ENCODE results near the gene PEX5L. TPM values are rescaled to one million over a fixed set of nuclear protein-coding genes. Genes with fewer than 3 reads are reported as not detected.
"Not testable (repeated sequence)": the region's sequence is repeated elsewhere in the genome, so short reads cannot be mapped to it uniquely, and the experiment has no call there.

PEX5L gene
- total RNA-seq, 1 donor from 2014 or later = under 0.01 TPM

DNA sequence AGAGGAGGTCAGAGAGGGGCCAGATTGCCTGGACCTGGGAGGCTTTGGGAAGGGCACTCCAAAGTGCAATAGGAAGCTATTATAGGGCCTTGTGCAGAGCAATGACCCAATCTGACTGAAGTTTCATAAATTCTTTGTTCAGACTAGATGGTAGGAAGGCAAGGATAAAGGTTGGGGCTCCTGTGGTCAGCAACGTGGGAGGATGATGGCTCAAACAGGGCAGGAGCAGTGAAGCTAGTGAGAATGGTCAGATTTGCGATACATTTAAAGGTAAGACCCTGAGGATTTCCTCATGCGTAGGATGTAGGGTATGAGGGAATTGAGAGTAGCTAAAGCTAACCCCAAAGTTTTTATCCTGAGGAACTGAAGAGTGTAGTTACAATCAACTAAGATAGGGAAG is 244.9 kb downstream of the PEX5L start:
- DNase-seq (ENCODE audit: low read depth) = no peak
- no peak overlapping the region for H3K4me3 ChIP-seq (ENCODE audit: low read depth, low read length)
- TF ChIP-seq, protein P1, sequence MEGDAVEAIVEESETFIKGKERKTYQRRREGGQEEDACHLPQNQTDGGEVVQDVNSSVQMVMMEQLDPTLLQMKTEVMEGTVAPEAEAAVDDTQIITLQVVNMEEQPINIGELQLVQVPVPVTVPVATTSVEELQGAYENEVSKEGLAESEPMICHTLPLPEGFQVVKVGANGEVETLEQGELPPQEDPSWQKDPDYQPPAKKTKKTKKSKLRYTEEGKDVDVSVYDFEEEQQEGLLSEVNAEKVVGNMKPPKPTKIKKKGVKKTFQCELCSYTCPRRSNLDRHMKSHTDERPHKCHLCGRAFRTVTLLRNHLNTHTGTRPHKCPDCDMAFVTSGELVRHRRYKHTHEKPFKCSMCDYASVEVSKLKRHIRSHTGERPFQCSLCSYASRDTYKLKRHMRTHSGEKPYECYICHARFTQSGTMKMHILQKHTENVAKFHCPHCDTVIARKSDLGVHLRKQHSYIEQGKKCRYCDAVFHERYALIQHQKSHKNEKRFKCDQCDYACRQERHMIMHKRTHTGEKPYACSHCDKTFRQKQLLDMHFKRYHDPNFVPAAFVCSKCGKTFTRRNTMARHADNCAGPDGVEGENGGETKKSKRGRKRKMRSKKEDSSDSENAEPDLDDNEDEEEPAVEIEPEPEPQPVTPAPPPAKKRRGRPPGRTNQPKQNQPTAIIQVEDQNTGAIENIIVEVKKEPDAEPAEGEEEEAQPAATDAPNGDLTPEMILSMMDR (IDR thresholded peaks at IDR 0.05; ENCODE audit: insufficient read depth, low read length, severe bottlenecking) = no peak
- no peak for FAIRE-seq
- H3K27me3 ChIP-seq (ENCODE audit: control insufficient read depth, insufficient read depth, low read length) = no peaks in the 10 kb centered on the region
- no peaks in the 10 kb centered on the region for H3K36me3 ChIP-seq (ENCODE audit: control insufficient read depth, insufficient read depth, low read length)

DNA sequence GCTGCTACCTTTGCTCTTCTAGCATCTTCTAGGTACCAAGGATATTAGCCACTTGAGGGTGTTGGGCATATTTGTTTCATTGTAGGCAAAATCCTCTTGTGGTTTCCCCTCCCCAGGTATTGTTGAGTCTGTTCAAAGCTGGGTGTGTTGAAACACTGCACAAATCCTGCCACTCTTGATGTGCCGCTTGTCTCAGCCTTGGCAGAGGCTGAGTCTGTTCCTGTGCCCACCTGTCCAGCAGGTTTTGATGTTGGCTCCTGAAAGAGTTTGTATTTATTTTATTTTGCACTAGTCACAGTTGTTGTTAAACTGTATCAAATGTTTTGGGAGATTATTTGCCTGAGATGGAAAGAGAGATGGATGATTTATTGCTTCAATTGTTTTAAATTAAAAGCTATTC is 247.7 kb downstream of the PEX5L start:
- FAIRE-seq (no peak), DNase-seq (ENCODE audit: low read depth) (peak; percentile 24)
- no peaks in the 10 kb centered on the region for H3K27me3 ChIP-seq (ENCODE audit: control insufficient read depth, insufficient read depth, low read length)
- TF ChIP-seq, protein P1 (IDR thresholded peaks at IDR 0.05; ENCODE audit: insufficient read depth, low read length, severe bottlenecking) = no peak
- no peaks in the 10 kb centered on the region for H3K36me3 ChIP-seq (ENCODE audit: control insufficient read depth, insufficient read depth, low read length)
- no peak overlapping the region for H3K4me3 ChIP-seq (ENCODE audit: low read depth, low read length)

DNA sequence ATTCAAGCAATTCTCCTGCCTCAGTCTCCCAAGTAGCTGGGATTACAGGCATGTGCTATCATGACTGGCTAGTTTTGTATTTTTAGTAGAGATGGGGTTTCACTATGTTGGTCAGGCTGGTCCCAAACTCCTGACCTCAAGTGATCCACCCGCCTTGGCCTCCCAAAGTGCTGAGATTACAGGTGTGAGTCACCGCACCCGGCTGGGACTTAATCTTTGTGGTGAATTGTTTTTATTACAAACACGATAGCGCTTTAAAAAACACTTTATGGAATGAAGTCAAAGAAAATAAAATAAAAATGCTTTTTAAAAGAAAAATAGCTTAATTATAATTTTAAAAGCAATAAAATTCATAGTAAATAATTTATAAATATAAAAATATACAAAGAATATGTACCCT is 253.9 kb downstream of the PEX5L start:
- not testable (repeated sequence) for H3K36me3 ChIP-seq (ENCODE audit: control insufficient read depth, insufficient read depth, low read length); H3K27me3 ChIP-seq (ENCODE audit: control insufficient read depth, insufficient read depth, low read length); DNase-seq (ENCODE audit: low read depth); FAIRE-seq; H3K4me3 ChIP-seq (ENCODE audit: low read depth, low read length)

DNA sequence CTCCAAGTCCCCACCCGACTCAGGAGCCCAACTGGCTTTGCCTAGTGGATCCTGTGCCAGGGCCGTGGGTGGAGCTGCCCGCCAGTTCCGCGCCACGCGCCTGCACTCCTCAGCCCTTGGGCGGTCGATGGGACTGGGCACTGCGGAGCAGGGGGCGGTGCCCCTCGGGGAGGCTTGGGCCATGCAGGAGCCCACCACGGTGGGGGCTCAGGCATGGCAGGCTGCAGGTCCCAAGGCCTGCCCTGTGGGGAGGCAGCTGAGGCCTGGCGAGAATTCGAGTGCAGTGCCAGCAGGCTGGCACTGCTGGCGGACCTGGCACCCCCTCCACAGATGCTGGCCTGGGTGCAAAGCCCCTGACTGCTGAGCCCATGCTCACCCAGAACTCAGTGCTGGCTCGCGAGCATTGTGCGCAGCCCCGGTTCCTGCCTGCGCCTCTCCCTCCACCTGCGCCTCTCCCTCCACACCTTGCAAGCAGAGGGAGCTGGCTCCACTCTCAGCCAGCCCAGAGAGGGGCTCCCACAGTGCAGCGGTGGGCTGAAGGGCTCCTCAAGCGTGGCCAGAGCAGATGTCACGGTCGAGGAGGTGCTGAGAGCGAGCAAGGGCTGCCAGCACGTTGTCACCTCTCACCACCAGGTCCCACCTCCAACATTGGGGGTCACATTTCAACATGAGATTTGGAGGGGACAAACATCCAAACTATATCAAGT is 261.2 kb downstream of the PEX5L start:
- FAIRE-seq (no peak), DNase-seq (ENCODE audit: low read depth) (no peak)
- Histone ChIP-seq H3K36me3 (ENCODE audit: control insufficient read depth, insufficient read depth, low read length) (no peaks in the 10 kb centered on the region), H3K4me3 (ENCODE audit: low read depth, low read length) (no peak overlapping the region), H3K27me3 (ENCODE audit: control insufficient read depth, insufficient read depth, low read length) (no peaks in the 10 kb centered on the region)
- TF ChIP-seq, protein P1 (IDR thresholded peaks at IDR 0.05; ENCODE audit: insufficient read depth, low read length, severe bottlenecking) = no peak

DNA sequence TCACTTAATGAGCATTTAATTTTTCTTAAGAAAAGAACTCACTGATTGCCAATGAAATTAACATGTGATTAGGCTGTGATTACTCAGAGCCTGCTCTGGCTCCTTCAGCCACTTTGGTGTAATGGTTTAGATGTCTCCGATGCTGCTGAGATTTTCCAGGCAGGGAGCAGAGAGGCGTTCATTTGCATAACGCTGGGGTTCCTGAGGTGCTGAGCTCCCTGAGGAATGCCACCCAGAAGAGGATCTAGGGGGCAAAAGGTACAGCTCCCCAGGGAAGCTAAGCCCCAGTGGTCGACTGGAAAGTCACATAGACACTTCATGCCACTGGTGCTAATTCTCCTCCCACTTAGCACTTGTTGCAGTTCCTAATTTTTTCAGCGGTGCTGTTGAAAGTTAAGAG is 264.4 kb downstream of the PEX5L start:
- no peaks in the 10 kb centered on the region for H3K27me3 ChIP-seq (ENCODE audit: control insufficient read depth, insufficient read depth, low read length)

DNA sequence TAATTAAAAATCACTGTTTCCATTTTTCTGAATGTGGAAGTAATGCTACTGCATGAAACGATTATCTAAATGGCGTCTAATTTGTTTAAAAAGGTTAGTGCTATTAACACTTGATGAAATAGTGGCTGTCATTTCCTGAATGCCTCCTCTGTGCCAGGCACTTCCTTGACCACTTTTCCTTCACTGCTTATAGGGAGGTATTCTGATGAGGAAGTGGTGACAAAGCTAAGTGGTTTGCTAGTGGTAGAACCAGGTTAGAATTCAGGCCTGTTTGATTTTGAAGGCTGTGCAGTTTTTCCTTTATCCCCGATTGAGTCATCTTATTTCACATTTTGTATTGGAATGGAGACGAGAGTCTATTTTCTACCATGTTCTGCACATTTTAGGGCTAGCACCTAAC is 264.9 kb downstream of the PEX5L start:
- FAIRE-seq (no peak), DNase-seq (ENCODE audit: low read depth) (peak; percentile 20)
- H3K27me3 ChIP-seq (ENCODE audit: control insufficient read depth, insufficient read depth, low read length) = no peaks in the 10 kb centered on the region
- H3K36me3 ChIP-seq (ENCODE audit: control insufficient read depth, insufficient read depth, low read length) = no peaks in the 10 kb centered on the region
- TF ChIP-seq, protein P1 (IDR thresholded peaks at IDR 0.05; ENCODE audit: insufficient read depth, low read length, severe bottlenecking) = no peak
- no peak overlapping the region for H3K4me3 ChIP-seq (ENCODE audit: low read depth, low read length)

More for the DNA sequence above, 264.4 kb downstream of the PEX5L start:
- Histone ChIP-seq H3K4me3 (ENCODE audit: low read depth, low read length) (no peak overlapping the region), H3K36me3 (ENCODE audit: control insufficient read depth, insufficient read depth, low read length) (no peaks in the 10 kb centered on the region)
- DNase-seq (ENCODE audit: low read depth) (no peak), FAIRE-seq (no peak)
- TF ChIP-seq, protein P1 (IDR thresholded peaks at IDR 0.05; ENCODE audit: insufficient read depth, low read length, severe bottlenecking) = no peak

Data from bronchial epithelial cell (primary cell).